GM12878 (cell line): Measurements from ENCODE around the gene PSMD3. TPM values are rescaled to one million over a fixed set of nuclear protein-coding genes. Genes with fewer than 3 reads are reported as not detected.

ENCODE experiments used
- ATAC-seq: fragments of 200-7000 bp; cut with Tn5 transposase; 3 replicates; pipeline ENCODE4 v1.9.1; 2020; ENCODE audit warnings: mild to moderate bottlenecking, moderate library complexity
- BruUV-seq: library from RNA; stranded (reverse); fragments of 400-500 nt; replicated peaks from 2 replicates; lab custom pipeline; 2021; lab: Mats Ljungman, UMichigan
- CTCF ChIA-PET: fragments of 300-600 bp; sonication (Branson Sonifier 250); formaldehyde crosslinking; extraction: SDS; loops from one replicate; lab custom pipeline; 2021; ENCODE audit warnings: inconsistent platforms; lab: Yijun Ruan, JAX
- POLR2A ChIA-PET: fragments of 350-600 bp; formaldehyde crosslinking; extraction: SDS; loops from one replicate; lab custom pipeline; 2021; ENCODE audit warnings: inconsistent platforms; lab: Charles Lee
- RAD21 ChIA-PET: fragments of 300-600 bp; sonication (Branson Sonifier 250); formaldehyde crosslinking; loops from one replicate; lab custom pipeline; 2023; ENCODE audit warnings: antibody characterized with exemption; ENCODE audit not compliant: unreplicated experiment; lab: Charles Lee
- SMC1A ChIA-PET: fragments of 300-600 bp; sonication (Branson Sonifier 250); formaldehyde crosslinking; loops from one replicate; lab custom pipeline; 2023; ENCODE audit not compliant: unreplicated experiment, uncharacterized antibody; lab: Charles Lee
- DNase-seq: peaks from one replicate; pipeline ENCODE4 v3.0.0-alpha.2; 2011; ENCODE audit warnings: low read depth, low spot score
- FAIRE-seq: peaks from 3 replicates; lab custom pipeline; 2011; peaks lifted over from hg19 to GRCh38; lab: Jason Lieb, UNC
- H2AFZ ChIP-seq: 2 replicates; pipeline ENCODE4 v1.6.0; 2011; ENCODE audit warnings: low read depth, low read length, control low read depth; ENCODE audit not compliant: control insufficient read depth
- H3K27ac ChIP-seq: 2 replicates; pipeline ENCODE4 v1.5.1; 2011; ENCODE audit warnings: control low read depth; ENCODE audit not compliant: control insufficient read depth, insufficient read depth
- H3K27me3 ChIP-seq, 2 experiments: replicated peaks in 1 of 2; 2 replicates each; pipeline versions ENCODE4 v1.6.0 to v1.6.1; 2011; ENCODE audit warnings: low read length in 1 of 2; ENCODE audit not compliant: control insufficient read depth in 2 of 2, insufficient read depth in 2 of 2
- H3K36me3 ChIP-seq, 2 experiments: 2 replicates each; pipeline ENCODE4 v1.5.1; 2011; ENCODE audit warnings: low read length in 1 of 2; ENCODE audit not compliant: control insufficient read depth in 2 of 2, insufficient read depth in 2 of 2
- H3K4me1 ChIP-seq: 2 replicates; pipeline ENCODE4 v1.6.1; 2011; ENCODE audit warnings: mild to moderate bottlenecking, low read length, moderate library complexity, mixed read lengths; ENCODE audit not compliant: control insufficient read depth, insufficient read depth
- H3K4me2 ChIP-seq: 2 replicates; pipeline ENCODE4 v1.6.0; 2011; ENCODE audit warnings: control low read depth; ENCODE audit not compliant: control insufficient read depth, insufficient read depth
- H3K4me3 ChIP-seq: fragments of 200-600 bp; sonication (generic); 2 replicates; pipeline ENCODE4 v1.5.1; 2016
- H3K79me2 ChIP-seq: 2 replicates; pipeline ENCODE4 v1.6.0; 2011; ENCODE audit warnings: low read length; ENCODE audit not compliant: control insufficient read depth, insufficient read depth
- H3K9ac ChIP-seq: 2 replicates; pipeline ENCODE4 v1.8.0; 2011; ENCODE audit warnings: low read length, control low read depth, mixed read lengths; ENCODE audit not compliant: control insufficient read depth, insufficient read depth
- H3K9me3 ChIP-seq: replicated peaks from 3 replicates; pipeline ENCODE4 v1.5.1; 2011; ENCODE audit warnings: mild to moderate bottlenecking, low read length; ENCODE audit not compliant: control insufficient read depth, insufficient read depth
- H4K20me1 ChIP-seq: 2 replicates; pipeline ENCODE4 v1.6.0; 2011; ENCODE audit not compliant: control insufficient read depth, insufficient read depth
- HDAC2 ChIP-seq: fragments of 200-600 bp; sonication (generic); IDR thresholded peaks from 2 replicates; pipeline ENCODE4 v1.6.1; 2017
- MEF2A ChIP-seq: IDR thresholded peaks from 2 replicates; pipeline ENCODE4 v1.6.1; 2011; ENCODE audit warnings: low read depth, mild to moderate bottlenecking, low read length, moderate library complexity; ENCODE audit not compliant: insufficient read depth
- RB1 ChIP-seq: fragments of 450-650 bp; formaldehyde crosslinking; IDR thresholded peaks from 2 replicates; pipeline ENCODE4 v1.6.1; 2017; ENCODE audit warnings: mild to moderate bottlenecking, borderline replicate concordance
- SKIL ChIP-seq: fragments of 450-650 bp; IDR thresholded peaks from 2 replicates; pipeline ENCODE4 v1.6.1; 2017; ENCODE audit warnings: mild to moderate bottlenecking, low read depth, inconsistent platforms; ENCODE audit not compliant: poor library complexity, severe bottlenecking
- WGBS: methylation state at CpG from one replicate; pipeline ENCODE4 v1.1.6; 2016; ENCODE audit warnings: low lambda C conversion rate; ENCODE audit not compliant: insufficient replicate concordance, insufficient coverage; ENCODE audit errors: missing lambda C conversion rate; 5-methylcytosine and 5-hydroxymethylcytosine counted together
- in situ Hi-C: fragments of 300-500 bp; cut with MboI; formaldehyde crosslinking; loops from 9 replicates; pipeline ENCODE4 v1.14.3; 2018; ENCODE audit warnings: mixed read lengths
- intact Hi-C: fragments of 100-400 bp; cut with micrococcal nuclease; formaldehyde crosslinking; loops from one replicate; pipeline ENCODE4 v1.14.2; 2022; ENCODE audit not compliant: unreplicated experiment
- polyA plus RNA-seq, 11 experiments: library from polyadenylated mRNA; depleted of rRNA in 4 of 11; unstranded in 6 of 11; stranded (reverse) in 5 of 11; fragments of >200 nt; fragmentation: Nextera tagmentation in 4 of 11; fragmentation: Illumina TruSeq in 1 of 11; extraction: Ambion mirVana in 4 of 11; extraction: Trizol in 1 of 11; gene quantifications; 1 replicate in 1 of 11; 2 replicates in 10 of 11; pipeline versions ENCODE4 v1.2.1 to v1.2.3, GENCODE V29; 2011 to 2016; ENCODE audit warnings: inconsistent platforms in 2 of 11, missing spikeins in 2 of 11, low read depth in 1 of 11
- total RNA-seq, 4 experiments: library from RNA; depleted of rRNA in 3 of 4; stranded (reverse); fragments of >200 nt in 3 of 4; fragmentation: Illumina TruSeq in 1 of 4; extraction: Trizol in 1 of 4; gene quantifications; 2 replicates each; pipeline versions ENCODE4 v1.2.1 to v1.2.3, GENCODE V29; 2013 to 2021

The PSMD3 gene
- total and polyA plus RNA-seq, 10 of the 15 experiments (the other 5 are each of a cell fraction or from before 2014, with no cell fraction given), result 2.2 to 192 (median 129) TPM

DNA sequence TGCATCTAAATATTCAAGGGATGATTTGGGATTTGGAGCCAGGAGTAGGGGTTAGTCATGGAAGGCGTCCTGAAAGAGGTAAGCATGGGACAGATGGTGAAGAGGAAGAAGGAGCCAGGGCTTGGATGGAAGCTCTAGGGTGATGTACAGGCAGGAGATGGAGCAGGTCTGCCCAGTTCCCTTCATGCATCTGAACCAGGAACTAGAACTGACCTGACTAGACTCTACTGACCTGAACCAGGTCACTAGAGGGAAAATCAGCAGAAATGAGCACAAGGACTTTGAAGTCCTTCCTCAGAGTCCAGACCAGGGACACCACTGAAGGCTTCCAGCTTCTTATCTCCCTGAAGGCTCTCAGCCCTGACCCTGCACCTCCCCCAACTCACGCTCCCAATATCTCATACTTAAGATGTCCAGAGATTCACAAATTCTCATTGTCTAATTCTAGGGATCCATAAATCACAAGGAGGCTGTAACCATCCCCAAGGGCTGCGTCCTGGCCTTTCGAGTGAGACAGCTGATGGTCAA, 9.5 kb upstream of the PSMD3 start (continued):
- TF ChIP-seq RB1, result no peak

GRCh38 chr17:39972271-39972670, 8.3 kb upstream of the PSMD3 start:
- H3K4me2 ChIP-seq, result no peak overlapping the region
- no peak for TF ChIP-seq HDAC2
- TF ChIP-seq MEF2A, result no peak
- no peak for TF ChIP-seq SKIL
- no TSS peak for BruUV-seq
- H3K9me3 ChIP-seq, result no peaks in the 10 kb centered on the region
- ATAC-seq (no peak), DNase-seq (no peak), FAIRE-seq (peak; percentile 27)
- no peak overlapping the region for H3K4me3 ChIP-seq
- POLR2A ChIA-PET, result no interaction called here
- H3K79me2 ChIP-seq, result no peaks in the 10 kb centered on the region
- no peaks in the 10 kb centered on the region for H3K4me1 ChIP-seq
- no peaks in the 10 kb centered on the region for H4K20me1 ChIP-seq
- CTCF ChIA-PET, result interaction anchor here (0.7 to 1.2 kb wide), 3 partner anchors 33 to 348 kb away, joined by 3 to 4 read pairs (median 3); no protein-coding TSS in a partner anchor
- WGBS, result 14% methylated on average over 3 of the region's 3 CpGs
- H3K9ac ChIP-seq, result no peak overlapping the region
- H3K36me3 ChIP-seq, result no peaks in the 10 kb centered on the region
- no peak overlapping the region for H3K27ac ChIP-seq
- SMC1A ChIA-PET, result no interaction called here
- H3K27me3 ChIP-seq, result peaks cover 0 to 4% of the 10 kb centered on the region in 2 experiments; a peak in 2 of 4 replicates
- RAD21 ChIA-PET, result no interaction called here
- in situ Hi-C loops (no loop called here), intact Hi-C loops (no loop called here)
- no peak overlapping the region for H2AFZ ChIP-seq
